HEK293 (cell line): ENCODE data around the gene CDH1.

Source experiments
- CTCF ChIP-seq: fragments of 450-650 bp; formaldehyde crosslinking; IDR thresholded peaks from 2 replicates; pipeline ENCODE4 v1.5.1; 2016; ENCODE audit warnings: missing biosample characterization, missing genetic modification characterization
- PRDM1 ChIP-seq: fragments of 450-650 bp; formaldehyde crosslinking; IDR thresholded peaks from 2 replicates; pipeline ENCODE4; 2016; ENCODE audit warnings: missing biosample characterization, missing genetic modification characterization
- YY1 ChIP-seq: fragments of 450-650 bp; formaldehyde crosslinking; IDR thresholded peaks from 2 replicates; pipeline ENCODE4 v1.5.1; 2018; ENCODE audit warnings: missing biosample characterization, missing genetic modification characterization
- ZNF112 ChIP-seq: fragments of 450-650 bp; formaldehyde crosslinking; IDR thresholded peaks from 2 replicates; pipeline ENCODE4 v1.5.0; 2017; ENCODE audit warnings: missing biosample characterization, missing genetic modification characterization
- ZNF239 ChIP-seq: fragments of 450-650 bp; formaldehyde crosslinking; IDR thresholded peaks from 2 replicates; pipeline ENCODE4 v1.5.1; 2016; ENCODE audit warnings: missing biosample characterization, missing genetic modification characterization
- ZNF292 ChIP-seq: fragments of 450-650 bp; formaldehyde crosslinking; IDR thresholded peaks from 2 replicates; pipeline ENCODE4 v1.5.1; 2016; ENCODE audit warnings: low read depth, missing biosample characterization, missing genetic modification characterization, borderline replicate concordance
- ZNF521 ChIP-seq: fragments of 450-650 bp; formaldehyde crosslinking; IDR thresholded peaks from 2 replicates; pipeline ENCODE4 v1.5.1; 2017; ENCODE audit warnings: missing biosample characterization, mild to moderate bottlenecking, missing genetic modification characterization
- ZNF580 ChIP-seq: fragments of 450-650 bp; formaldehyde crosslinking; IDR thresholded peaks from 2 replicates; pipeline ENCODE4 v1.5.1; 2016; ENCODE audit warnings: missing biosample characterization, missing genetic modification characterization
- TF ChIP-seq, protein P1 (sequence below): fragments of 450-650 bp; formaldehyde crosslinking; IDR thresholded peaks from 2 replicates; pipeline ENCODE4 v1.5.1; 2016; ENCODE audit warnings: missing biosample characterization, missing genetic modification characterization

GRCh38 chr16:68744744-68745280, 7.7 kb downstream of the CDH1 start:
- TF ChIP-seq, protein P1, sequence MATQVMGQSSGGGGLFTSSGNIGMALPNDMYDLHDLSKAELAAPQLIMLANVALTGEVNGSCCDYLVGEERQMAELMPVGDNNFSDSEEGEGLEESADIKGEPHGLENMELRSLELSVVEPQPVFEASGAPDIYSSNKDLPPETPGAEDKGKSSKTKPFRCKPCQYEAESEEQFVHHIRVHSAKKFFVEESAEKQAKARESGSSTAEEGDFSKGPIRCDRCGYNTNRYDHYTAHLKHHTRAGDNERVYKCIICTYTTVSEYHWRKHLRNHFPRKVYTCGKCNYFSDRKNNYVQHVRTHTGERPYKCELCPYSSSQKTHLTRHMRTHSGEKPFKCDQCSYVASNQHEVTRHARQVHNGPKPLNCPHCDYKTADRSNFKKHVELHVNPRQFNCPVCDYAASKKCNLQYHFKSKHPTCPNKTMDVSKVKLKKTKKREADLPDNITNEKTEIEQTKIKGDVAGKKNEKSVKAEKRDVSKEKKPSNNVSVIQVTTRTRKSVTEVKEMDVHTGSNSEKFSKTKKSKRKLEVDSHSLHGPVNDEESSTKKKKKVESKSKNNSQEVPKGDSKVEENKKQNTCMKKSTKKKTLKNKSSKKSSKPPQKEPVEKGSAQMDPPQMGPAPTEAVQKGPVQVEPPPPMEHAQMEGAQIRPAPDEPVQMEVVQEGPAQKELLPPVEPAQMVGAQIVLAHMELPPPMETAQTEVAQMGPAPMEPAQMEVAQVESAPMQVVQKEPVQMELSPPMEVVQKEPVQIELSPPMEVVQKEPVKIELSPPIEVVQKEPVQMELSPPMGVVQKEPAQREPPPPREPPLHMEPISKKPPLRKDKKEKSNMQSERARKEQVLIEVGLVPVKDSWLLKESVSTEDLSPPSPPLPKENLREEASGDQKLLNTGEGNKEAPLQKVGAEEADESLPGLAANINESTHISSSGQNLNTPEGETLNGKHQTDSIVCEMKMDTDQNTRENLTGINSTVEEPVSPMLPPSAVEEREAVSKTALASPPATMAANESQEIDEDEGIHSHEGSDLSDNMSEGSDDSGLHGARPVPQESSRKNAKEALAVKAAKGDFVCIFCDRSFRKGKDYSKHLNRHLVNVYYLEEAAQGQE, result no peak
- no peak for TF ChIP-seq CTCF
- no peak for TF ChIP-seq YY1
- no peak for TF ChIP-seq ZNF112 (tag by site-specific recombination)
- TF ChIP-seq ZNF292 (tag by site-specific recombination), result no peak
- no peak for TF ChIP-seq ZNF521 (tag by site-specific recombination)
- no peak for TF ChIP-seq PRDM1
- no peak for TF ChIP-seq ZNF580 (tag by site-specific recombination)
- no peak for TF ChIP-seq ZNF239 (tag by site-specific recombination)
